NT2/D1 (cell line): ENCODE results near the gene MAD1L1.

ENCODE experiments used
- SUZ12 ChIP-seq: IDR thresholded peaks from 2 replicates; pipeline ENCODE4 v1.6.1; 2011; ENCODE audit not compliant: insufficient read length, insufficient read depth; ENCODE audit errors: extremely low read depth
- YY1 ChIP-seq: IDR thresholded peaks from 2 replicates; pipeline ENCODE4 v1.6.1; 2011; ENCODE audit not compliant: insufficient read length, insufficient read depth

DNA sequence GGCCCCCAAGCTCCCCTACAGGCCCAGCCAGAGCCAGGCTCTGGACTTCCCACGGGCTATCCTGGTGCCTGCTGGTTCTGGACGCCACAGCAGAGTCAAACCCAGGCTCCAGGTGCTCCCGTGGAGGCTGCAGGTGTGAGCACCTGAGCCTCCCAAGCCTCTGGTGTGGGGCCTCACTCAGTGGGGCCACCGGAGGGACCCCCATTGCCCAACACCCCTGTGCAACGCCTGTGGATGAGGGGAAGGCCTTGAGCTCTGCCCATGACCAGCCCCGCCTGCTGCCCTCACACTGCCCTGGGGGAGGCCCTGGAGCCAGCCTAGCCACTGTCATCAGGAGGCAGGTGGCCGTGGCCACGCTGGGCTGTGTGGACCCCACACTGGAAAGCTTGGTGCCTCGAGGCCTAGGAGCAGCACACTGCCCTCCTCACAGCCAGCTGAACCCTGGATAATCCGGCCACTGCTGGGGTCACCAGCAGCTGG, 229.3 kb downstream of the MAD1L1 start:
- TF ChIP-seq YY1, result no peak
- TF ChIP-seq SUZ12, result no peak
